Keratinocyte (primary cell): ENCODE results near the gene XIAP. TPM values are rescaled to one million over a fixed set of nuclear protein-coding genes. Genes with fewer than 3 reads are reported as not detected.

Experiments
- DNase-seq: peaks from one replicate; pipeline ENCODE4 v3.0.0-alpha.2; 2011; ENCODE audit warnings: low read depth, missing footprints, low spot score
- FAIRE-seq: peaks from 2 replicates; lab custom pipeline; 2011; peaks lifted over from hg19 to GRCh38; lab: Jason Lieb, UNC
- H2AFZ ChIP-seq: 2 replicates; pipeline ENCODE4 v1.6.0; 2012; ENCODE audit warnings: low read length, control low read depth, inconsistent platforms; ENCODE audit not compliant: control insufficient read depth
- H3K27ac ChIP-seq: 2 replicates; pipeline ENCODE4 v1.5.1; 2011; ENCODE audit warnings: low read length; ENCODE audit not compliant: control insufficient read depth, insufficient read depth
- H3K27me3 ChIP-seq: 3 replicates; pipeline ENCODE4 v1.6.0; 2011; ENCODE audit warnings: low read length; ENCODE audit not compliant: control insufficient read depth, insufficient read depth; ENCODE audit errors: extremely low read depth
- H3K36me3 ChIP-seq, 2 experiments: 2 replicates in 1 of 2; 3 replicates in 1 of 2; pipeline ENCODE4 v1.5.1; 2011; ENCODE audit warnings: low read length in 2 of 2, mild to moderate bottlenecking in 1 of 2; ENCODE audit not compliant: control insufficient read depth in 2 of 2, insufficient read depth in 2 of 2; ENCODE audit errors: extremely low read depth in 1 of 2
- H3K4me1 ChIP-seq: 3 replicates; pipeline ENCODE4 v1.5.1; 2011; ENCODE audit warnings: low read length; ENCODE audit not compliant: control insufficient read depth, insufficient read depth; ENCODE audit errors: extremely low read depth
- H3K4me2 ChIP-seq: 3 replicates; pipeline ENCODE4 v1.6.0; 2011; ENCODE audit warnings: low read depth, low read length; ENCODE audit not compliant: control insufficient read depth, insufficient read depth; ENCODE audit errors: extremely low read depth
- H3K4me3 ChIP-seq, 3 experiments: fragments of 200-600 bp in 1 of 3; sonication (generic) in 1 of 3; 2 replicates in 2 of 3; 3 replicates in 1 of 3; pipeline ENCODE4 v1.5.1; 2011 to 2016; ENCODE audit warnings: low read length in 3 of 3, mild to moderate bottlenecking in 3 of 3, control low read depth in 2 of 3, inconsistent platforms in 1 of 3, low read depth in 1 of 3, mixed read lengths in 1 of 3, mixed run types in 1 of 3, moderate library complexity in 1 of 3; ENCODE audit not compliant: control insufficient read depth in 2 of 3, insufficient read depth in 2 of 3; ENCODE audit errors: extremely low read depth in 1 of 3
- H3K79me2 ChIP-seq: 2 replicates; pipeline ENCODE4 v1.6.0; 2012; ENCODE audit warnings: low read length; ENCODE audit not compliant: control insufficient read depth, insufficient read depth
- H3K9ac ChIP-seq: 3 replicates; pipeline ENCODE4 v1.6.0; 2011; ENCODE audit warnings: low read length; ENCODE audit not compliant: control insufficient read depth, insufficient read depth; ENCODE audit errors: extremely low read depth
- H3K9me1 ChIP-seq: 3 replicates; pipeline ENCODE4 v1.6.0; 2011; ENCODE audit warnings: low read length; ENCODE audit not compliant: control insufficient read depth, insufficient read depth; ENCODE audit errors: extremely low read depth
- H3K9me3 ChIP-seq: 2 replicates; pipeline ENCODE4 v1.5.1; 2012; ENCODE audit warnings: low read depth, low read length; ENCODE audit not compliant: control insufficient read depth
- H4K20me1 ChIP-seq: 3 replicates; pipeline ENCODE4 v1.6.0; 2011; ENCODE audit warnings: low read length; ENCODE audit not compliant: control insufficient read depth, insufficient read depth; ENCODE audit errors: extremely low read depth
- CTCF ChIP-seq, 3 experiments: IDR thresholded peaks in 1 of 3; conservative IDR thresholded peaks in 1 of 3; optimal IDR thresholded peaks in 1 of 3; 2 replicates in 2 of 3; 3 replicates in 1 of 3; pipeline versions ENCODE3 to v1.5.1; 2011; ENCODE audit warnings: low read length in 3 of 3, mild to moderate bottlenecking in 3 of 3, moderate library complexity in 2 of 3, control low read depth in 1 of 3, inconsistent platforms in 1 of 3; ENCODE audit not compliant: insufficient read depth in 2 of 3; ENCODE audit errors: extremely low read depth in 1 of 3
- EZH2 ChIP-seq: IDR thresholded peaks from one replicate; pipeline ENCODE4 v1.6.1; 2012; ENCODE audit warnings: inconsistent platforms, mild to moderate bottlenecking, low read length, moderate library complexity
- dilution Hi-C: fragments of 300-500 bp; cut with MboI; formaldehyde crosslinking; loops from one replicate; pipeline ENCODE4 v1.7.0; 2020; ENCODE audit warnings: low sequenced_read_pairs; ENCODE audit not compliant: extremely low pct_ligation_motif_present
- polyA plus RNA-seq, 5 experiments: library from polyadenylated mRNA; depleted of rRNA in 3 of 5; stranded (reverse) in 3 of 5; stranded (forward) in 1 of 5; unstranded in 1 of 5; fragments of >200 nt; gene quantifications; 1 replicate in 1 of 5; 2 replicates in 3 of 5; 3 replicates in 1 of 5; pipeline versions ENCODE4 v1.2.1 to v1.2.3, GENCODE V29; 2011 to 2012; ENCODE audit warnings: missing spikeins in 2 of 5, low read depth in 1 of 5, low replicate concordance in 1 of 5

XIAP gene
- polyA plus RNA-seq, 1 donor (not counting 4 experiments of a cell fraction or from before 2014, with no cell fraction given): 18.3 TPM

DNA sequence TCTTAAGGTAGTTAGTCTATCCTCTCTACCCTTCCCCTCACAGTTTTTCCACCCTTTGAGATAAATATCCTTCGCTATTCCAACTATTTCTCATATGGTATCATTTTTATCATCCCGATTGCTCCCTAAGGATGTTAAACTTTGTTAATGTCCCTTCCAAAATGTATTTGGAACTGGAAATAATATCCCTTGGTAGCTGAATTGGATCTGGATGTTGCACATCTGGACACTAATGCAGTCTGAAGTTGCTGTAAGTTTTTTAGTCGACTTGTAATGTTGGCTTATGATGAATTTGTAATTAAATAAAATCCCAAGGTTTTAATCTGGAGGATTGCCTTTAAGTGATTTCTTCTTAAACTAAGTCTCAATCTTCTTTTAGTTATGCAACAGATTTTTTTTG, 22.5 kb downstream of the XIAP start:
- Histone ChIP-seq H3K9me3 (no peaks in the 10 kb centered on the region), H3K4me2 (no peak overlapping the region), H3K9ac (no peak overlapping the region), H3K4me3 (no peak overlapping the region), H4K20me1 (no peaks in the 10 kb centered on the region), H3K36me3 (peaks cover 2 to 6% of the 10 kb centered on the region in 2 experiments), H3K79me2 (peaks cover 5% of the 10 kb centered on the region), H2AFZ (no peak overlapping the region), H3K9me1 (no peaks in the 10 kb centered on the region), H3K4me1 (no peaks in the 10 kb centered on the region), H3K27ac (no peak overlapping the region), H3K27me3 (no peaks in the 10 kb centered on the region)
- TF ChIP-seq EZH2 (no peak), CTCF (optimal IDR thresholded peaks at IDR 0.05 in 1 of 3, IDR thresholded peaks at IDR 0.05 in 1 of 3, conservative IDR thresholded peaks at IDR 0.05 in 1 of 3; ENCODE audit: extremely low read depth in 1 of 3, insufficient read depth in 2 of 3, low read length in 3 of 3) (no peak)
- DNase-seq (no peak), FAIRE-seq (no peak)
- dilution Hi-C loops: no loop called here

DNA sequence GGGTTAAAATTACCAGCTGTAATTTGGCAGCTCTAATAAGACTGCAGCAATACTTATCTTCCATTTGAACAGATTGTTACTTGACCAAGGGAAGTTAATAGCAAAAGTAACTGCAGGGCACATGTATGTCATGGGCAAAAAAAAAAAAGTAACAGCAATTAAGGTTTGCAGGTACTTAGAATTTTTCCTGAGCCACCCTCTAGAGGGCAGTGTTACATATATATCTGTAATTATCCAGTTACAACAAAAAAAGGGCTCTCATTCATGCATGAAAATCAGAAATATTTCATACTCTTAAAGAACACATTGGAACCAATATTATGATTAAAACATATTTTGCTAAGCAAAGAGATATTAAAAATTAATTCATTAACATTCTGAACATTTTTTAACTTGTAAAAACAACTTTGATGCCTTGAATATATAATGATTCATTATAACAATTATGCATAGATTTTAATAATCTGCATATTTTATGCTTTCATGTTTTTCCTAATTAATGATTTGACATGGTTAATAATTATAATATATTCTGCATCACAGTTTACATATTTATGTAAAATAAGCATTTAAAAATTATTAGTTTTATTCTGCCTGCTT, 25.1 kb downstream of the XIAP start:
- Histone ChIP-seq H3K27me3 (no peaks in the 10 kb centered on the region), H3K79me2 (no peaks in the 10 kb centered on the region), H3K9ac (no peak overlapping the region), H4K20me1 (no peaks in the 10 kb centered on the region), H3K4me1 (no peaks in the 10 kb centered on the region), H3K27ac (no peak overlapping the region), H3K4me3 (no peak overlapping the region), H3K9me3 (no peaks in the 10 kb centered on the region), H2AFZ (no peak overlapping the region), H3K9me1 (no peaks in the 10 kb centered on the region), H3K4me2 (no peak overlapping the region), H3K36me3 (peaks cover 2 to 6% of the 10 kb centered on the region in 2 experiments)
- DNase-seq (peak; percentile 17), FAIRE-seq (no peak)
- TF ChIP-seq CTCF (optimal IDR thresholded peaks at IDR 0.05 in 1 of 3, IDR thresholded peaks at IDR 0.05 in 1 of 3, conservative IDR thresholded peaks at IDR 0.05 in 1 of 3; ENCODE audit: extremely low read depth in 1 of 3, insufficient read depth in 2 of 3, low read length in 3 of 3): peak in 2 of 3 experiments; percentile 19 to 29
- no peak for TF ChIP-seq EZH2
- dilution Hi-C loops: no loop called here
